K562 (cell line): ENCODE results near the gene ABCB9.

ENCODE experiments used
- FOSL1 ChIP-seq: fragments of 200-800 bp; sonication (Bioruptor generic); conservative IDR thresholded peaks from 2 replicates; pipeline ENCODE4 v1.6.1; 2016; ENCODE audit warnings: missing genetic modification characterization, missing compliant biosample characterization
- FOXA3 ChIP-seq, 2 experiments: fragments of 450-650 bp in 1 of 2; sonication (generic) in 1 of 2; formaldehyde crosslinking; IDR thresholded peaks in 1 of 2; conservative IDR thresholded peaks in 1 of 2; 2 replicates each; pipeline versions ENCODE4 v1.4.0 to v1.8.0; 2020 to 2022; ENCODE audit warnings: mild to moderate bottlenecking in 2 of 2, missing genetic modification reagents in 1 of 2
- GATA2 ChIP-seq: sonication (generic); formaldehyde crosslinking; IDR thresholded peaks from 2 replicates; pipeline ENCODE4 v1.4.0; 2020; ENCODE audit warnings: mild to moderate bottlenecking, missing genetic modification reagents
- GTF2F1 ChIP-seq: IDR thresholded peaks from 2 replicates; pipeline ENCODE4 v1.6.1; 2011; ENCODE audit warnings: low read depth, low read length, improper control_type of control experiment
- ILF3 ChIP-seq: fragments of 450-650 bp; IDR thresholded peaks from 2 replicates; pipeline ENCODE4 v1.6.1; 2018; ENCODE audit warnings: antibody characterized with exemption, mild to moderate bottlenecking, moderate library complexity, borderline replicate concordance
- POLR2AphosphoS2 ChIP-seq: IDR thresholded peaks from 2 replicates; pipeline ENCODE4 v1.6.1; 2012; ENCODE audit warnings: low read length, improper control_type of control experiment
- ZFP1 ChIP-seq: fragments of 450-650 bp; formaldehyde crosslinking; IDR thresholded peaks from 2 replicates; pipeline ENCODE4 v1.4.0; 2020; ENCODE audit warnings: mild to moderate bottlenecking, mixed read lengths
- ZNF121 ChIP-seq: sonication (generic); formaldehyde crosslinking; conservative IDR thresholded peaks from 2 replicates; pipeline ENCODE4 v1.8.0; 2022; ENCODE audit warnings: missing genetic modification reagents
- TF ChIP-seq, protein P1 (sequence below): sonication (generic); formaldehyde crosslinking; IDR thresholded peaks from 2 replicates; pipeline ENCODE4 v1.8.1; 2023; ENCODE audit warnings: mild to moderate bottlenecking, missing genetic modification reagents
- TF ChIP-seq, protein P2 (sequence below), 3 experiments: fragments of 200-800 bp in 1 of 3; fragments of 250-450 bp in 1 of 3; fragments of 450-650 bp in 1 of 3; sonication (Bioruptor Pico) in 1 of 3; sonication (Bioruptor generic) in 1 of 3; formaldehyde crosslinking in 1 of 3; IDR thresholded peaks; 2 replicates each; pipeline versions ENCODE4 v1.6.1 to v1.8.0; 2016 to 2022; ENCODE audit warnings: mild to moderate bottlenecking in 2 of 3, missing genetic modification characterization in 2 of 3, missing compliant biosample characterization in 1 of 3, moderate library complexity in 1 of 3
- TF ChIP-seq, protein P3 (sequence below), 2 experiments: fragments of 200-800 bp in 1 of 2; sonication (Bioruptor generic) in 1 of 2; sonication (generic) in 1 of 2; formaldehyde crosslinking in 1 of 2; IDR thresholded peaks in 1 of 2; conservative IDR thresholded peaks in 1 of 2; 2 replicates each; pipeline versions ENCODE4 v1.5.0 to v1.6.1; 2016 to 2020; ENCODE audit warnings: missing compliant biosample characterization in 1 of 2, missing genetic modification characterization in 1 of 2, missing genetic modification reagents in 1 of 2

DNA sequence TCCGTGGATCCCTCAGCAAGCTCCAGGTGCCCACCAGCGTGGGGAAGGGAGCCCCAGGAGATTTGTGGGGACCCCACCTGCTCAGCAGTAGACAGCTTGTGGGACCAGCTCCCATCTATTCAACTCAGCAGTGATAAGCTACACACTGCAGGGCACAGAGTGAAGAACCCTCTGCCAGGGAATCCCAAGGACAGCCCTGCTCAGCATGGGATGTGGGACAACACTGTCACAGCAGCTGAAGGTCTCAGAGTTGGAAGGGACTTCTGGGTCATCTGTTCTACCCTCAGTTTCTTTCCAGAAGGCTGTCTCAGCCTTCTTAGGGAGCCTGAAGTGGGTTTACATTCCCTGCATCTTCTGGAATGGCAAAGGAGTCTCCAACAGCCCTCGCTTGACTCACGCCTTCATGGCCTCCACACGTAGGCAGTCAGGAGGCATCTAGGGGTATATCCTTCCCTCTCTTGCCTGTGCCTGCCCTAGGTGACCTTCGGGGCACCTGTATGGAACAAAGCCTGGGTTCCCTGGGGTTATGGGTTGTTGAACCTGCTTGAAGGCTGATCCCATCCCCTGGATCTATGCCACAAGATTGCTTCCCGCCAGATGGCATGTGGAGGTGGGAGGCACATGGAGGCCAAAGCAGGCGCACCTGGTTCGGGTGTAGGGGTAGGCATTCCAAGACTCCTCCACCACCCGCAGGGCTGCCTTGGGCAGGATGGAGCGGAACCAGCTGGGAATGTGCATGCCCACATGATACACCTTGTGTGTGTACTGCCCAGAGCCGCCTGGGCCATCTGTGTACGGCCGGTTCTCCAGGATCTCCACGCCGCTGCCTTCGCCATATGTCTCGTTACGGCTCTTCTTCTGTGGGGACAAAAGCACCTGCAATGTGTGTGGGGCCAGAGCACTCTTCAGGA, 47.2 kb upstream of the ABCB9 start:
- TF ChIP-seq FOXA3 (CRISPR knock-in tag; conservative IDR thresholded peaks at IDR 0.05 in 1 of 2, IDR thresholded peaks at IDR 0.05 in 1 of 2) (no peak), ZNF121 (CRISPR knock-in tag) (no peak), GATA2 (CRISPR knock-in tag) (no peak), GTF2F1 (no peak), FOSL1 (tag) (no peak), ILF3 (no peak), POLR2AphosphoS2 (no peak), ZFP1 (CRISPR knock-in tag) (no peak)
- TF ChIP-seq, protein P1, sequence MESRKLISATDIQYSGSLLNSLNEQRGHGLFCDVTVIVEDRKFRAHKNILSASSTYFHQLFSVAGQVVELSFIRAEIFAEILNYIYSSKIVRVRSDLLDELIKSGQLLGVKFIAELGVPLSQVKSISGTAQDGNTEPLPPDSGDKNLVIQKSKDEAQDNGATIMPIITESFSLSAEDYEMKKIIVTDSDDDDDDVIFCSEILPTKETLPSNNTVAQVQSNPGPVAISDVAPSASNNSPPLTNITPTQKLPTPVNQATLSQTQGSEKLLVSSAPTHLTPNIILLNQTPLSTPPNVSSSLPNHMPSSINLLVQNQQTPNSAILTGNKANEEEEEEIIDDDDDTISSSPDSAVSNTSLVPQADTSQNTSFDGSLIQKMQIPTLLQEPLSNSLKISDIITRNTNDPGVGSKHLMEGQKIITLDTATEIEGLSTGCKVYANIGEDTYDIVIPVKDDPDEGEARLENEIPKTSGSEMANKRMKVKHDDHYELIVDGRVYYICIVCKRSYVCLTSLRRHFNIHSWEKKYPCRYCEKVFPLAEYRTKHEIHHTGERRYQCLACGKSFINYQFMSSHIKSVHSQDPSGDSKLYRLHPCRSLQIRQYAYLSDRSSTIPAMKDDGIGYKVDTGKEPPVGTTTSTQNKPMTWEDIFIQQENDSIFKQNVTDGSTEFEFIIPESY (CRISPR knock-in tag): no peak
- TF ChIP-seq, protein P2, sequence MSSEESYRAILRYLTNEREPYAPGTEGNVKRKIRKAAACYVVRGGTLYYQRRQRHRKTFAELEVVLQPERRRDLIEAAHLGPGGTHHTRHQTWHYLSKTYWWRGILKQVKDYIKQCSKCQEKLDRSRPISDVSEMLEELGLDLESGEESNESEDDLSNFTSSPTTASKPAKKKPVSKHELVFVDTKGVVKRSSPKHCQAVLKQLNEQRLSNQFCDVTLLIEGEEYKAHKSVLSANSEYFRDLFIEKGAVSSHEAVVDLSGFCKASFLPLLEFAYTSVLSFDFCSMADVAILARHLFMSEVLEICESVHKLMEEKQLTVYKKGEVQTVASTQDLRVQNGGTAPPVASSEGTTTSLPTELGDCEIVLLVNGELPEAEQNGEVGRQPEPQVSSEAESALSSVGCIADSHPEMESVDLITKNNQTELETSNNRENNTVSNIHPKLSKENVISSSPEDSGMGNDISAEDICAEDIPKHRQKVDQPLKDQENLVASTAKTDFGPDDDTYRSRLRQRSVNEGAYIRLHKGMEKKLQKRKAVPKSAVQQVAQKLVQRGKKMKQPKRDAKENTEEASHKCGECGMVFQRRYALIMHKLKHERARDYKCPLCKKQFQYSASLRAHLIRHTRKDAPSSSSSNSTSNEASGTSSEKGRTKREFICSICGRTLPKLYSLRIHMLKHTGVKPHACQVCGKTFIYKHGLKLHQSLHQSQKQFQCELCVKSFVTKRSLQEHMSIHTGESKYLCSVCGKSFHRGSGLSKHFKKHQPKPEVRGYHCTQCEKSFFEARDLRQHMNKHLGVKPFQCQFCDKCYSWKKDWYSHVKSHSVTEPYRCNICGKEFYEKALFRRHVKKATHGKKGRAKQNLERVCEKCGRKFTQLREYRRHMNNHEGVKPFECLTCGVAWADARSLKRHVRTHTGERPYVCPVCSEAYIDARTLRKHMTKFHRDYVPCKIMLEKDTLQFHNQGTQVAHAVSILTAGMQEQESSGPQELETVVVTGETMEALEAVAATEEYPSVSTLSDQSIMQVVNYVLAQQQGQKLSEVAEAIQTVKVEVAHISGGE (CRISPR knock-in tag; IDR thresholded peaks at IDR 0.05): no peak
- TF ChIP-seq, protein P3, sequence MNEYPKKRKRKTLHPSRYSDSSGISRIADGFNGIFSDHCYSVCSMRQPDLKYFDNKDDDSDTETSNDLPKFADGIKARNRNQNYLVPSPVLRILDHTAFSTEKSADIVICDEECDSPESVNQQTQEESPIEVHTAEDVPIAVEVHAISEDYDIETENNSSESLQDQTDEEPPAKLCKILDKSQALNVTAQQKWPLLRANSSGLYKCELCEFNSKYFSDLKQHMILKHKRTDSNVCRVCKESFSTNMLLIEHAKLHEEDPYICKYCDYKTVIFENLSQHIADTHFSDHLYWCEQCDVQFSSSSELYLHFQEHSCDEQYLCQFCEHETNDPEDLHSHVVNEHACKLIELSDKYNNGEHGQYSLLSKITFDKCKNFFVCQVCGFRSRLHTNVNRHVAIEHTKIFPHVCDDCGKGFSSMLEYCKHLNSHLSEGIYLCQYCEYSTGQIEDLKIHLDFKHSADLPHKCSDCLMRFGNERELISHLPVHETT (CRISPR knock-in tag; conservative IDR thresholded peaks at IDR 0.05 in 1 of 2, IDR thresholded peaks at IDR 0.05 in 1 of 2): no peak
